GM19328 (cell line): Measurements from ENCODE around the gene AGTRAP.

Experiments used
- ATAC-seq: cut with Tn5 transposase; IDR thresholded peaks from one replicate; pipeline ENCODE4 v1.9.1; 2021; ENCODE audit warnings: mild to moderate bottlenecking, moderate library complexity; ENCODE audit not compliant: unreplicated experiment

AGTRAP gene

GRCh38 chr1:11795238-11795890, 59.4 kb downstream of the AGTRAP start:
- ATAC-seq: no peak

- no peak for ATAC-seq
Observed at GRCh38 chr1:11796036-11796828, 60.3 kb downstream of the AGTRAP start.

DNA sequence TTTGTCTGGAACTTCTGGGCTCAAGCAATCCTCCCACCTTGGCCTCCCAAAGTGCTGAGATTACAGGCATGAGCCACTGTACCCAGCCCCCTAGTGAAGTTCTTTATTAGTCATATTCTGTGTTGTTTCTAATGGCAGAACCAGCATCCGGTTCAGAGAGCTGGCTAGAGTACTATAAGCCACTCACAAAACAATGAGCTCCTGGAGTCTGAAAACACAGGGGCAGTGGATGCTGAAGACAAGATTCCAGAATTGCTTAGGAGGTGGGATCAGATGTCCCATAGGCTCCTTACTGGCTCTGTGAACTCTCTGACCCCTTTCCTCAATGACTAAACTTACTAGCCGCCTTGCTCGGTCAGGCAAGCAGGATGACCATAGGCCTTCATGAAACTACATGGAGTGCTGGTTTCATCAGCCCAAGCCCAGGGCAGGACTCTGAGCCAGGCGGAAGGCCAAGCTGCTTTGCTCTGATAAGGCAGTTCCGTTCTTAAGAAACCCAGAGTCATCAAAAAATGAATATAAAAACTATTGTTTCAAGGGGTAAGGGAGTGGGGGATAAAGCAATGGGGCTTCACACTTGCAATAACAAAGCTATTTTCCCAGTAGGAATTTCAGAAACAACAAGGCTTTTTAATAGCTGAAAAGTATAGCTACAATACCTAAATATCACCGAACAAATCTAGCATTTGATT, 61.7 kb downstream of the AGTRAP start:
- ATAC-seq: no peak

GRCh38 chr1:11799099-11799498, 63.2 kb downstream of the AGTRAP start:
- no peak for ATAC-seq

DNA sequence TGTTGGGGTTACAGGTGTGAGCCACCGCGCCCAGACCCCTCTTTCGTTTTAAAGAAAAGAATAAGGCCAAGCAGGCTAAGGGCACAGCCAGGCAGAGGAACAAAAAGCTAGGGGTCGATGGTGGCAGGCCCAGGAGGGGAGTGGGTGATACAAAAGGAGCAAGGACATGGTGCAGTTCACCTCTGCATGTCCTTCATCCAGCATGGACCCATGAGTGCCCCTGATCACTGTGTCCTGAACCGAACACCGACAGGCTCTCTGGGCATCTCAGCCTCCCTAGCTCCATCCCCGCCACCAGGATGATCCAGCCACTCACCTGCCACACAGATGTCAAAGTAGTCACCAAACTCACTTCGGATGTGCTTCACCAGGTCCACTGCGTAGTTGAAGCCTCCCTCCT, 64.0 kb downstream of the AGTRAP start:
- ATAC-seq: no peak

DNA sequence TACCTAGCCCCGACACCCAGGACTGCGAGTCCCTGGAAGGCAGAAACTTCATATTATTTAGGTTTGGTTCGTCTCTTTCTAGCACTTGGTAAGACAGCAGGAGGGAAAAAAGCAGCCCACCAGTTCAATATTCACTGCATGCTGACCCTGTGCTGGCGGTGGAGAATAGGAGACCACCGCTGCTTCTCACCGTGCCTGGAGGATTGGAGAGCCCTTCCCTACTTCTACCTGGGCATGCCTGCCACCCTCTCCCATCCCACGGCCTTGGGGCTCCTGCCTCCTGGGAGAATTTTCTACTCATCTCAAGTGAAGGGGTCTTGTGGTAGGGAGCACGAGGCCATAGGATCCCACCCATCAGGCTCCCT, 64.4 kb downstream of the AGTRAP start:
- ATAC-seq: no peak
